ENCODE results near the gene CEP43. TPM values are rescaled to one million over a fixed set of nuclear protein-coding genes. Genes with fewer than 3 reads are reported as not detected.

Gene CEP43
- total and polyA plus RNA-seq, 2 of the 8 experiments (the other 6 are each of a cell fraction or from before 2014, with no cell fraction given) = 12.0 to 31.2 TPM

DNA sequence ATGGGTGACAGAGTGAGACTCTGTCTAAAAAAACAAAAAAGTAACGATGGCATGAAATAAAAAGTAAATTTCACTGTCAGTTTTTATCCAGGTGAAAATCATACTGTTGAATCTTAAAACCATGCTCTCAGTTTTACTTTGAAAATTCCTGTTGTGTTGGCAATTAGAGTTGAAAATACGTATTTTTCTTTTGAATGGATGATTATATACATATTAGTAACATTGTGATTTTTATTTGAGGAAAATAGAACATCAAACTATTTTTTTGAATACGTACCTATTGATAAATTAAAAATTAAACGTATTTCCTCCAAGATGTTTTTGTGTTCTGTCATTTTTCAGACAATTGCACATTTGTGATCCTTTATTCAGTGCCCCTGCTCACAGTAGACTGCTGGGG is 14.7 kb downstream of the CEP43 start (continued):
- no peak for TF ChIP-seq SP1 (IDR thresholded peaks at IDR 0.05; ENCODE audit: low read depth, low read length)
- TF ChIP-seq, protein P1, sequence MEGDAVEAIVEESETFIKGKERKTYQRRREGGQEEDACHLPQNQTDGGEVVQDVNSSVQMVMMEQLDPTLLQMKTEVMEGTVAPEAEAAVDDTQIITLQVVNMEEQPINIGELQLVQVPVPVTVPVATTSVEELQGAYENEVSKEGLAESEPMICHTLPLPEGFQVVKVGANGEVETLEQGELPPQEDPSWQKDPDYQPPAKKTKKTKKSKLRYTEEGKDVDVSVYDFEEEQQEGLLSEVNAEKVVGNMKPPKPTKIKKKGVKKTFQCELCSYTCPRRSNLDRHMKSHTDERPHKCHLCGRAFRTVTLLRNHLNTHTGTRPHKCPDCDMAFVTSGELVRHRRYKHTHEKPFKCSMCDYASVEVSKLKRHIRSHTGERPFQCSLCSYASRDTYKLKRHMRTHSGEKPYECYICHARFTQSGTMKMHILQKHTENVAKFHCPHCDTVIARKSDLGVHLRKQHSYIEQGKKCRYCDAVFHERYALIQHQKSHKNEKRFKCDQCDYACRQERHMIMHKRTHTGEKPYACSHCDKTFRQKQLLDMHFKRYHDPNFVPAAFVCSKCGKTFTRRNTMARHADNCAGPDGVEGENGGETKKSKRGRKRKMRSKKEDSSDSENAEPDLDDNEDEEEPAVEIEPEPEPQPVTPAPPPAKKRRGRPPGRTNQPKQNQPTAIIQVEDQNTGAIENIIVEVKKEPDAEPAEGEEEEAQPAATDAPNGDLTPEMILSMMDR (IDR thresholded peaks at IDR 0.05; ENCODE audit: control extremely low read depth in 1 of 3, insufficient read depth in 1 of 3, low read depth in 1 of 3, low read length in 3 of 3) = no peak
- TF ChIP-seq, protein P2, sequence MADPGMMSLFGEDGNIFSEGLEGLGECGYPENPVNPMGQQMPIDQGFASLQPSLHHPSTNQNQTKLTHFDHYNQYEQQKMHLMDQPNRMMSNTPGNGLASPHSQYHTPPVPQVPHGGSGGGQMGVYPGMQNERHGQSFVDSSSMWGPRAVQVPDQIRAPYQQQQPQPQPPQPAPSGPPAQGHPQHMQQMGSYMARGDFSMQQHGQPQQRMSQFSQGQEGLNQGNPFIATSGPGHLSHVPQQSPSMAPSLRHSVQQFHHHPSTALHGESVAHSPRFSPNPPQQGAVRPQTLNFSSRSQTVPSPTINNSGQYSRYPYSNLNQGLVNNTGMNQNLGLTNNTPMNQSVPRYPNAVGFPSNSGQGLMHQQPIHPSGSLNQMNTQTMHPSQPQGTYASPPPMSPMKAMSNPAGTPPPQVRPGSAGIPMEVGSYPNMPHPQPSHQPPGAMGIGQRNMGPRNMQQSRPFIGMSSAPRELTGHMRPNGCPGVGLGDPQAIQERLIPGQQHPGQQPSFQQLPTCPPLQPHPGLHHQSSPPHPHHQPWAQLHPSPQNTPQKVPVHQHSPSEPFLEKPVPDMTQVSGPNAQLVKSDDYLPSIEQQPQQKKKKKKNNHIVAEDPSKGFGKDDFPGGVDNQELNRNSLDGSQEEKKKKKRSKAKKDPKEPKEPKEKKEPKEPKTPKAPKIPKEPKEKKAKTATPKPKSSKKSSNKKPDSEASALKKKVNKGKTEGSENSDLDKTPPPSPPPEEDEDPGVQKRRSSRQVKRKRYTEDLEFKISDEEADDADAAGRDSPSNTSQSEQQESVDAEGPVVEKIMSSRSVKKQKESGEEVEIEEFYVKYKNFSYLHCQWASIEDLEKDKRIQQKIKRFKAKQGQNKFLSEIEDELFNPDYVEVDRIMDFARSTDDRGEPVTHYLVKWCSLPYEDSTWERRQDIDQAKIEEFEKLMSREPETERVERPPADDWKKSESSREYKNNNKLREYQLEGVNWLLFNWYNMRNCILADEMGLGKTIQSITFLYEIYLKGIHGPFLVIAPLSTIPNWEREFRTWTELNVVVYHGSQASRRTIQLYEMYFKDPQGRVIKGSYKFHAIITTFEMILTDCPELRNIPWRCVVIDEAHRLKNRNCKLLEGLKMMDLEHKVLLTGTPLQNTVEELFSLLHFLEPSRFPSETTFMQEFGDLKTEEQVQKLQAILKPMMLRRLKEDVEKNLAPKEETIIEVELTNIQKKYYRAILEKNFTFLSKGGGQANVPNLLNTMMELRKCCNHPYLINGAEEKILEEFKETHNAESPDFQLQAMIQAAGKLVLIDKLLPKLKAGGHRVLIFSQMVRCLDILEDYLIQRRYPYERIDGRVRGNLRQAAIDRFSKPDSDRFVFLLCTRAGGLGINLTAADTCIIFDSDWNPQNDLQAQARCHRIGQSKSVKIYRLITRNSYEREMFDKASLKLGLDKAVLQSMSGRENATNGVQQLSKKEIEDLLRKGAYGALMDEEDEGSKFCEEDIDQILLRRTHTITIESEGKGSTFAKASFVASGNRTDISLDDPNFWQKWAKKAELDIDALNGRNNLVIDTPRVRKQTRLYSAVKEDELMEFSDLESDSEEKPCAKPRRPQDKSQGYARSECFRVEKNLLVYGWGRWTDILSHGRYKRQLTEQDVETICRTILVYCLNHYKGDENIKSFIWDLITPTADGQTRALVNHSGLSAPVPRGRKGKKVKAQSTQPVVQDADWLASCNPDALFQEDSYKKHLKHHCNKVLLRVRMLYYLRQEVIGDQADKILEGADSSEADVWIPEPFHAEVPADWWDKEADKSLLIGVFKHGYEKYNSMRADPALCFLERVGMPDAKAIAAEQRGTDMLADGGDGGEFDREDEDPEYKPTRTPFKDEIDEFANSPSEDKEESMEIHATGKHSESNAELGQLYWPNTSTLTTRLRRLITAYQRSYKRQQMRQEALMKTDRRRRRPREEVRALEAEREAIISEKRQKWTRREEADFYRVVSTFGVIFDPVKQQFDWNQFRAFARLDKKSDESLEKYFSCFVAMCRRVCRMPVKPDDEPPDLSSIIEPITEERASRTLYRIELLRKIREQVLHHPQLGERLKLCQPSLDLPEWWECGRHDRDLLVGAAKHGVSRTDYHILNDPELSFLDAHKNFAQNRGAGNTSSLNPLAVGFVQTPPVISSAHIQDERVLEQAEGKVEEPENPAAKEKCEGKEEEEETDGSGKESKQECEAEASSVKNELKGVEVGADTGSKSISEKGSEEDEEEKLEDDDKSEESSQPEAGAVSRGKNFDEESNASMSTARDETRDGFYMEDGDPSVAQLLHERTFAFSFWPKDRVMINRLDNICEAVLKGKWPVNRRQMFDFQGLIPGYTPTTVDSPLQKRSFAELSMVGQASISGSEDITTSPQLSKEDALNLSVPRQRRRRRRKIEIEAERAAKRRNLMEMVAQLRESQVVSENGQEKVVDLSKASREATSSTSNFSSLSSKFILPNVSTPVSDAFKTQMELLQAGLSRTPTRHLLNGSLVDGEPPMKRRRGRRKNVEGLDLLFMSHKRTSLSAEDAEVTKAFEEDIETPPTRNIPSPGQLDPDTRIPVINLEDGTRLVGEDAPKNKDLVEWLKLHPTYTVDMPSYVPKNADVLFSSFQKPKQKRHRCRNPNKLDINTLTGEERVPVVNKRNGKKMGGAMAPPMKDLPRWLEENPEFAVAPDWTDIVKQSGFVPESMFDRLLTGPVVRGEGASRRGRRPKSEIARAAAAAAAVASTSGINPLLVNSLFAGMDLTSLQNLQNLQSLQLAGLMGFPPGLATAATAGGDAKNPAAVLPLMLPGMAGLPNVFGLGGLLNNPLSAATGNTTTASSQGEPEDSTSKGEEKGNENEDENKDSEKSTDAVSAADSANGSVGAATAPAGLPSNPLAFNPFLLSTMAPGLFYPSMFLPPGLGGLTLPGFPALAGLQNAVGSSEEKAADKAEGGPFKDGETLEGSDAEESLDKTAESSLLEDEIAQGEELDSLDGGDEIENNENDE (IDR thresholded peaks at IDR 0.05; ENCODE audit: insufficient replicate concordance, low read length) = no peak
